ENCODE data around the gene OTOP2. TPM values are rescaled to one million over a fixed set of nuclear protein-coding genes. Genes with fewer than 3 reads are reported as not detected.

Gene OTOP2
- total and polyA plus RNA-seq, 9 of the 15 experiments (the other 6 are each of a cell fraction or from before 2014, with no cell fraction given): 0.04 to 0.36 (median 0.14) TPM; not detected in 1

DNA sequence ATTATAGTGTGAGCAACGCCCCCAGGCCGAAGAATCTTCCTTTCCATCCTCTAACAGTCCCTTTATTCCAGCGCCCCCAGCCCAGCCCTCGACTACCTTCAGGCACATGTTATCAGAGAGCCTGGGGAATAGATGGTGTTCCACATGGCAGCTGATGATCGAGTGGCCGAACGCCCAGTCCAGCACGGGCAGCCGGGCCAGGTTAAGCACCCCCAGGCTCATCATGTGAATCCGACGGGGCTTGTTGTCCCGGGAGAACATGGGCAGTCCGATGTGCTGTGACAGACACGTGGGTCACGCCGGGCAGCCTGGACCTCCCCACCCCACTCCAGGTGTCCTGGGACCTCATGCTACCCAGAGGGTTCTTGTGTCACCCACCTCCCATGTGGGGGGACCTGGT is 44.8 kb upstream of the OTOP2 start:
- no peak for ATAC-seq
- intact Hi-C loops (cut with micrococcal nuclease): loop anchor here (10.0 kb wide), 1 partner anchor 155 kb away; no protein-coding TSS in a partner anchor

More for the DNA sequence above, 44.8 kb upstream of the OTOP2 start:
- Histone ChIP-seq H3K4me3 (no peak overlapping the region), H3K27ac (ENCODE audit: extremely low read depth, low read depth, low read length) (no peak overlapping the region), H3K36me3 (ENCODE audit: control insufficient read depth, insufficient read depth, low read length) (no peaks in the 10 kb centered on the region), H3K9me3 (replicated peaks; ENCODE audit: control insufficient read depth, insufficient read depth, low read depth, low read length) (no peaks in the 10 kb centered on the region), H3K4me2 (ENCODE audit: insufficient read depth, low read length) (no peak overlapping the region), H3K9ac (ENCODE audit: insufficient read depth in 1 of 2, low read depth in 2 of 2, low read length in 2 of 2) (no peak overlapping the region), H3K9me1 (ENCODE audit: control insufficient read depth, insufficient read depth, low read length) (no peaks in the 10 kb centered on the region), H3K79me2 (ENCODE audit: control insufficient read depth, insufficient read depth, low read length) (no peaks in the 10 kb centered on the region), H4K20me1 (replicated peaks; ENCODE audit: control insufficient read depth, insufficient read depth, low read length) (no peaks in the 10 kb centered on the region), H3K4me1 (replicated peaks in 1 of 2; ENCODE audit: control insufficient read depth in 2 of 2, insufficient read depth in 2 of 2, low read length in 2 of 2) (peaks cover 39 to 40% of the 10 kb centered on the region in 2 experiments), H2AFZ (ENCODE audit: low read depth, low read length) (no peak overlapping the region), H3K27me3 (ENCODE audit: control insufficient read depth in 2 of 2, insufficient read depth in 2 of 2, low read length in 2 of 2) (no peaks in the 10 kb centered on the region)
- TF ChIP-seq FOXJ2 (tag; IDR thresholded peaks at IDR 0.05) (no peak), MAX (CRISPR knock-in tag; IDR thresholded peaks at IDR 0.05) (no peak), RFX5 (IDR thresholded peaks at IDR 0.05; ENCODE audit: low read depth, low read length) (no peak), ARID3B (CRISPR knock-in tag; IDR thresholded peaks at IDR 0.05; ENCODE audit: borderline replicate concordance) (no peak), TRIM28 (IDR thresholded peaks at IDR 0.05) (no peak), SMARCA5 (IDR thresholded peaks at IDR 0.05) (no peak), MCM7 (IDR thresholded peaks at IDR 0.05) (no peak), PTBP1 (IDR thresholded peaks at IDR 0.05; ENCODE audit: low read depth, low read length) (no peak), AFF1 (IDR thresholded peaks at IDR 0.05; ENCODE audit: low read depth in 1 of 2, partially characterized antibody in 2 of 2) (no peak), ZNF146 (CRISPR knock-in tag; IDR thresholded peaks at IDR 0.05; ENCODE audit: unreplicated experiment) (no peak), MBD2 (IDR thresholded peaks at IDR 0.05; ENCODE audit: borderline replicate concordance, low read depth) (no peak)
- DNase-seq (ENCODE audit: extremely low read depth in 1 of 4, low spot score in 3 of 4) (no peak), FAIRE-seq (no peak)
- WGBS (ENCODE audit: insufficient coverage, low coverage, missing lambda C conversion rate): 94% methylated on average over 14 of the region's 16 CpGs
- ChIA-PET CTCF (ENCODE audit: low intra/inter-chr PET ratio) (no interaction called here), POLR2A (interaction anchor here (1.7 to 2.7 kb wide), 2 partner anchors 8 to 10 kb away, joined by 6 to 7 read pairs; no protein-coding TSS in a partner anchor)
- in situ Hi-C loops (cut with MboI): no loop called here
- BruUV-seq (replicated peaks): no TSS peak
